HG02943 (cell line): ENCODE data around the gene FUT8.

Experiments
- ATAC-seq: cut with Tn5 transposase; IDR thresholded peaks from one replicate; pipeline ENCODE4 v1.9.1; 2021; ENCODE audit warnings: mild to moderate bottlenecking, low read depth, moderate library complexity; ENCODE audit not compliant: unreplicated experiment

The FUT8 gene

DNA sequence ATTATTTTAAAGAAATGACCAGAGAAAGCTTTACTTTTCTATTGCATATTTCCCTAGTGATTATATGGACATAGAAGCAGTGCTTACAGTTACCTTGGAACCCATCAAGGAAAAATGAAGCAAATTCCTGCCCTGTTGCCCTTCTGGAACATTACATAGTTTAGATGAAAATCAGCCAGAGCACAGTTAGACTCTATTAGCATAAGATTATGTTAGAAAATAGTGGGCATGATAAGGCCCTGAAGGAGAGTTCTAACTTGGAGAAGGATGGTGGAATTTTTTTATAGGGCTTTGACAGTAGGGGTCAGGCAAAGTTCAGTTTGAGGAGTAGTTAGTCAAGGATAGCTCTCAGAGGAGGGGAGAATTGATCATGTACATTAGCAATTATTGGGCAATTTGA, 74.3 kb downstream of the FUT8 start:
- ATAC-seq: no peak

- no peak for ATAC-seq
Measured at GRCh38 chr14:65487783-65488494, 75.4 kb downstream of the FUT8 start.

- no peak for ATAC-seq
Measured at GRCh38 chr14:65491274-65491673, 78.7 kb downstream of the FUT8 start.

DNA sequence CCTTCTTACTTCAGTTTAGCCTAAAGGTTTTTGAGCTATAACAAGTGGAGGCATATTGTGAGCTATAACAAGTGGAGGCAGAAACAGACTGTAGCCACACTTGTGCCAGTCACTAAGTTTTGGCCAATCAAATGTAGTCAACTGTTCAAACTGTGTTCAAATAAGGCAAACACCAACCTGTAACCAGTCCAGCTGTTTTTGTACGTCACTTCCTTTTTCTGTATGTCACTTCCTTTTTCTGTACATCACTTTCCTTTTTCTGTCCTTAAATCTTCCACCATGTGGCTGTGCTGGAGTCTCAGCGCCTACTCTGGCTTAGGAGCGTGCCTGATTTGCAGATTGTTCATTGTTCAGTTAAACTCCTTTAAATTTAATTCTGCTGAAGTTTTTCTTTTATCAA, 79.7 kb downstream of the FUT8 start:
- ATAC-seq: no peak

DNA sequence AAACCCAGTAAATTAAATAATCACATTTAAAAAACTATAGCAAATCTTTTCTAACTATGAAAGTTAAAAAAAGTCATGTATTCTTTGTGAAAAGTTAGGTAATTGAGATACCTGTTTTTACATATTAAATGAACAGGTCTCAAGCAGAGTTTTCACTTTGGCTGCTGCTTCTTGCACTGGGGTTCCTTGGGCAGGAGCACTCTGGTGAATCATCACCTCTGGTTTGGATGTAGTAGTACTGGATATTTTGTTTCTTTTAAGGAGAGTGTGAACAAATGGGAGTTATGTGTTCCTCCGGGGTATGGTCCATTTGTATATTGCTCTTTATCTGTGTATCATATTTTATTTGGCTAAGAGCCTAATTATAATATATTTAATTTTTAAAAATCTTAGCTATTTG, 82.7 kb downstream of the FUT8 start:
- no peak for ATAC-seq

GRCh38 chr14:65496178-65496993, 83.9 kb downstream of the FUT8 start:
- no peak for ATAC-seq

DNA sequence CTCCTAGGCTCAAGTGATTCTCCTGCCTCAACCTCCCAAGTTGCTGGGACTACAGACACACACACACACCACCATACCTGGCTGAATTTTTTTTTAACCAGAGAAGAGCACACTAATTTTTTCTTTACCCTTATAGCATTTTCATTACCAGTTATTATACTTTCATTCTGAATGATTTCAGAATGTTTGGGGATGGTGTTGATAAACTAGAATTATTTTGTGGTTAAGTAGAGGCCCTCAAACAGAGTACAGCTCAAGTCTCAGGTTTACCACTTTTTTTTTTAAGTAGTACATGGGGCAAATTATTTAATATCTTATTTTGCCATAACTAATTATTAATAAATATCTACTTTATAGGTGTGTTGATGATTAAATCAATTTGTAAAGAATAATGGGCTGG, 86.6 kb downstream of the FUT8 start:
- no peak for ATAC-seq

GRCh38 chr14:65500075-65500474, 87.5 kb downstream of the FUT8 start:
- ATAC-seq: no peak

DNA sequence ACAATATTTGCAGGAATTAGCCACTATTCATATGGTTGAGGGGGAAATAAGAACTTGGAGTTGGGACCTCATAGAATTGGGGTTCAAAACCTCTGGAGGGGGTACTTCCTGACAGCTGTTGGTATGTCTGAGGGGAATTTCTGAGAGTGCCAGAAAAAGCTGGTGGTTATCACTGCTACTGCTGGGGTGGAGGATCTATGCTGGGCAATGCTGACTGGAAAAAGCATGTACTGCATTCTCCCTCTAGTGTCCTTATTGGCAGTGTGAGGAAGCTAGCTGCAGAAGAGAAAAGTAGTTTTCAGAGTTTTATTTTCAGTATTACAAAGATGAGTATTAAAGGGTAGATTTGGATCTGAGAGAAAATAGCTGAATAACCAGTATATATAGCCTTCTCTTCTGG, 88.8 kb downstream of the FUT8 start:
- ATAC-seq: no peak

DNA sequence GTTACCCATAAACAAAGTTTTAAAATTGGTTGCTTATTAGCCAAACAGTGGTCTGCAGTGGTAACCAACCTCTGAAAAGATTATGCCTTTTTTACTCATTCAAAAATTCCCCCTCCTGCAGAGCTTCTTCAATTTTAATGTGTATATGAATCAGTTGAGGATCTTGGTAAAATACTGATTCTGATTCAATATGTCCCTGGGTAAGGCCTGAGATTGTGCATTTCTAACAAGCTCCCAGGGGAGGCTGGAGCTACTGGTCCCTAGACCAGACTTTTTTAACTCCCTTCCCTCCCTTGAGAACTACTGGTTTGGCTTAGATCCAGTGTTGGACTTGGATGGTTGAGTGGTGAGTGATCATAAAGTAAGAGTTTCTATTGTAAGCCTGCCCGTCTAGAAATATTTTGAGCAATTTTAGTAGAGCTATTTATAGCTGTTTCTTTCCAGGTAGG, 90.2 kb downstream of the FUT8 start:
- ATAC-seq: no peak

- no peak for ATAC-seq
Measured at GRCh38 chr14:65503771-65504170, 91.2 kb downstream of the FUT8 start.

DNA sequence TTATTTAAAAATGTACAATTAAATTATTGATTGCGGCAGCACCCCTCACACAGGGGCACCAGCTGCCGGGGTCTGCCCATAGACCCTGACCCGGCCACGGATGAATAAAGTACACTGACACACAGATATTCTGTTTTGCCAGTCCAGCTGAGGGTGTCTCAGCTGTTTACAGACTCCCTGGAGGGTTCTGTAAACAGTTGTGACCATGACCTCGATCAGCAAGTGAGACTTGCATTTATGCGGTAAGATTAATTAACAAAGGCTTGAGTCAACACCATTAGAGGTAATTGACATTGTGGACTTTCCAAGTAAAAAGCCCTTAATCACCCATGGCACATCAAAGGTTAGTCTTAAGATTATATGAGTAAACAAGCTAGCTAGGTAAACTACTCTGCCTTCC, 94.3 kb downstream of the FUT8 start:
- ATAC-seq: no peak

DNA sequence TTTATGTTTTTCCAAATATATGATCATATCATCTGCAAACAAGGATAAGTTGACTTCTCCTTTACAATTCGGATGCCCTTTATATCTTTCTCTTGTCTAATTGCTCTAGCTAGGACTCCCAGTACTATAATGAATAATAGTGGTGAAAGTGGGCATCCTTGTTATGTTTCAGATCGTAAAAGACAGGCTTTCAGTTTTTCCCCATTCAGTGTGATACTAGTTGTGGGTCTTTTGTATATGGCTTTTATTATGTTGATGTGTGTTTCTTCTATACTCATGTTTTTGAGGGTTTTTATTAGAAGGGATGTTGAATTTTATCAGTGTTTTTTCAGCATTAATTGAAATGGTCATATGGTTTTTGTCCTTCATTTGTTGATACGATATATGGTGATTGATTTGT, 97.3 kb downstream of the FUT8 start:
- ATAC-seq: no peak

DNA sequence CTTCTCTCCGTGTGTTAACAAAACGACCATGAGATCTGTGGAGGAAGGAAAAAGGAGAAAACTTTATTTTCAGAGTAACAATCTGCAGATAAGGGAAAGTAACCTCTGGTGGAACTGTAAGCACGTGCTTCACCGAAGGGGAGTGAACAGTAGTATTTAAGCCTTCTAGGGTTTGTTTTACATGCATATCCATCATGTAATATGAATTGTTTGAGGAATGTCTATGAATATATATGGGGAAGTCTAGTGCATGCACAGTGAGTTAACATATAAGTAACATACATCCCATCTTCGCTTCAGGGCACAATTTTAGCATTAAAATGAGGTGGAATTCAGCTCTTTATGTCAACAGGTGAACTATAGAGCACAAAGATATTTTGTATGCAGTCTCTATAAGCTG, 101.1 kb downstream of the FUT8 start:
- ATAC-seq: no peak

DNA sequence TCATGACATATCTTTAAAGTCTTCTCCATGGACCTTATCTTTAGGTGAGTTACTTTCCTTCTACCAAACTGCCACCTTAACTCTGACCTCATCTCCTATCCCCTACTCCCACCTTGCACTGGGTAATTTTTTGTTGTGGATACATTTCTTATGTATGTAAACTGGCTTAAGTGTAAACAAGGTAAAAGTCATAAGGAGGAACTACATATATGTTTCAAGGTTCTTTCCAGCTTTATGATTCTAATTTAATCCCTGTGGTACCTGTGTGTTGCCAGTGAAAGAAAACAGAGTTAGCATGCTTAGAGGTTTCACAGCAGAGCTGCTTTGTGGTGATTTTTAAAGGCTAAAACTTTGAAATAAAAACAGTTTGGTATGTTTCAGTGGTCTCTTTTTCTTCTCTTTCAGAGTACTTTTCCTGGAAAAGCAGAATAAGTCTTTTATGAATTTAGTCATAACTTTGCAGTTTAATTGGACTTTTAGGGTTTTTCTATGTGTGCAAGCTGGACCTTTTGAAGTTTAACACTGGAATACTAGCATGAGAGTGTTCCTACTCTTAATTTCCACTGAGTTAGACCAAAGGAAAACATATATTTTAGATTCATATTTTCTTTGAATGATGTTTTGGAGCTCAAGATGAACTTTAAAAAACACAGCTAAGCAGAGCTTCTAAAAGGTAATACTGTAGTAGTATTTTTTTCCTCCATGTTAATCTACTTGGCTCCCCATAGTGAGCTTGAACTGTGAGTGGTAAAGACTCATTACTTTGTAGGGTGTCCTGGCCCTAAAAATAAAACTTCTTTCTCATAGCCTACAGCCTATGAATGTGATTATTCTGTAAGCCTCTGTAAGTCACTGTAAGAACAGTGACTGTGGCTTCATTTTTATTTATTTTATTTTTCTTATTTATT, 105.4 kb downstream of the FUT8 start:
- ATAC-seq: no peak

DNA sequence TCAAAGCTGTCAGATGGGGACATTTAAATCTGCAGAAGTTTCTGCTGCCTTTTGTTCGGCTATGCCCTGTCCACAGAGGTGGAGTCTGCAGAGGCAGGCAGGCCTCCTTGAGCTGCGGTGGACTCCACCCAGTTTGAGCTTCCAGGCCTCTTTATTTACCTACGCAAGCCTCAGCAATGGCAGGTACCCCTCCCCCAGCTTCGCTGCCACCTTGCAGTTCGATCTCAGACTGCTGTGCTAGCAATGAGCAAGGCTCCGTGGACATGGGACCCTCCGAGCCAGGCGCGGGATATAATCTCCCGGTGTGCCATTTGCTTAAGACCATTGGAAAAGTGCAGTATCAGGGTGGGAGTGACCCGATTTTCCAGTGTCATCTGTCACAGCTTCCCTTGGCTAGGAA, 115.5 kb downstream of the FUT8 start:
- ATAC-seq: no peak

- ATAC-seq: no peak
Measured at GRCh38 chr14:65531148-65531547, 118.6 kb downstream of the FUT8 start.

GRCh38 chr14:65533736-65534404, 121.3 kb downstream of the FUT8 start:
- no peak for ATAC-seq

DNA sequence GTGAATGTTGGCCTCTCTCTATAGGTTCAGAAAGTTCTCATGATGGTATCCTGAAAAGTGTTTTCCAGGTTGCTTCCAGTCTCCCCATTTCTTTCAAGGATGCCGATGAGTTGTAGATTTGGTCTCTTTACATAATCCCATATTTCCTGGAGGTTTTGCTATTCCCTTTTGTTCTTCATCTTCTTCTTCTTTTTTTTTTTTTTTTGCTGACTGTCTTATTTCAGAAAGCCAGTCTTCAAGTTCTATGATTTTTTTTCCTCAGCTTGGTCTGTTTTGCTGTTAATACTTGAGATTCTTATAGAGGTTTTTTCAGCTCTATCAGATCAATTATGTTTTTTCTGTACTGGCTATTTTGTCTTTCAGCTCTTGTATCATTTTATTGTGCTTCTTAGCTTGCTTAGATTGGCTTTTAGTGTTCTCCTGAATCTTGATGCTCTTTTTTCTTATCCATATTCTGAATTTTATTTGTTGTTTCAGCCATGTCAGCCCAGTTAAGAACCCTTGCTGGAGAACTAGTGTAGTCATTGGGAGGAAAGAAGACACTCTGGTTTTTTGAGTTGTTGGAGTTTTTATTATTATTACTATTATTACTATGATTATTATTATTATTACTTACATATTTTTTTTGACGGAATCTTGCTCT, 124.4 kb downstream of the FUT8 start:
- ATAC-seq: no peak

- ATAC-seq: no peak
Measured at GRCh38 chr14:65548878-65549277, 136.3 kb downstream of the FUT8 start.
